Glutamatergic neuron (in vitro differentiated cells): ENCODE results near the gene EMILIN3. TPM values are rescaled to one million over a fixed set of nuclear protein-coding genes. Genes with fewer than 3 reads are reported as not detected.
A peak's percentile ranks its signal among the peaks of the same experiment; 100 is the strongest.

Source experiments
- DNase-seq: peaks from one replicate; pipeline ENCODE4 v3.0.0; 2022
- H3K27ac Mint-ChIP-seq: one replicate; pipeline ENCODE4 v1.8.0; 2020; ENCODE audit warnings: mild to moderate bottlenecking, mixed read lengths, inconsistent platforms; ENCODE audit not compliant: unreplicated experiment
- H3K27me3 Mint-ChIP-seq: one replicate; pipeline ENCODE4 v1.8.0; 2020; ENCODE audit warnings: mild to moderate bottlenecking, moderate library complexity, mixed read lengths, inconsistent platforms; ENCODE audit not compliant: unreplicated experiment
- H3K36me3 Mint-ChIP-seq: one replicate; pipeline ENCODE4 v1.8.0; 2020; ENCODE audit warnings: mild to moderate bottlenecking, mixed read lengths, inconsistent platforms; ENCODE audit not compliant: unreplicated experiment
- H3K4me1 Mint-ChIP-seq: one replicate; pipeline ENCODE4 v1.8.0; 2020; ENCODE audit warnings: mild to moderate bottlenecking, low read depth, mixed read lengths, inconsistent platforms; ENCODE audit not compliant: unreplicated experiment
- H3K4me3 Mint-ChIP-seq: one replicate; pipeline ENCODE4 v1.8.0; 2020; ENCODE audit warnings: mild to moderate bottlenecking, mixed read lengths, inconsistent platforms; ENCODE audit not compliant: unreplicated experiment
- H3K9me3 Mint-ChIP-seq: one replicate; pipeline ENCODE4 v1.8.0; 2020; ENCODE audit warnings: mild to moderate bottlenecking, moderate library complexity, mixed read lengths, inconsistent platforms; ENCODE audit not compliant: unreplicated experiment
- CTCF ChIP-seq: fragments of 200-600 bp; sonication (generic); IDR thresholded peaks from one replicate; pipeline ENCODE4 v1.5.0; 2021; ENCODE audit not compliant: partially characterized antibody, unreplicated experiment
- total RNA-seq: library from RNA; stranded (reverse); fragmentation: NEBNext Ultra II Directional; extraction: Animal tissue kit (Norgen Biotek cat#: 25700); gene quantifications from one replicate; pipeline ENCODE4 v1.2.1, GENCODE V29; 2021; ENCODE audit not compliant: unreplicated experiment

Gene EMILIN3
- total RNA-seq, 1 donor from 2014 or later: not detected

GRCh38 chr20:41352106-41352505 lies 14.5 kb downstream of the EMILIN3 start:
- peak; percentile 45 for TF ChIP-seq CTCF
- no peaks in the 10 kb centered on the region for H3K27me3 Mint-ChIP-seq
- H3K4me1 Mint-ChIP-seq: no peaks in the 10 kb centered on the region
- H3K27ac Mint-ChIP-seq: no peak overlapping the region
- no peaks in the 10 kb centered on the region for H3K9me3 Mint-ChIP-seq
- H3K4me3 Mint-ChIP-seq: no peak overlapping the region
- no peaks in the 10 kb centered on the region for H3K36me3 Mint-ChIP-seq
- no peak for DNase-seq

DNA sequence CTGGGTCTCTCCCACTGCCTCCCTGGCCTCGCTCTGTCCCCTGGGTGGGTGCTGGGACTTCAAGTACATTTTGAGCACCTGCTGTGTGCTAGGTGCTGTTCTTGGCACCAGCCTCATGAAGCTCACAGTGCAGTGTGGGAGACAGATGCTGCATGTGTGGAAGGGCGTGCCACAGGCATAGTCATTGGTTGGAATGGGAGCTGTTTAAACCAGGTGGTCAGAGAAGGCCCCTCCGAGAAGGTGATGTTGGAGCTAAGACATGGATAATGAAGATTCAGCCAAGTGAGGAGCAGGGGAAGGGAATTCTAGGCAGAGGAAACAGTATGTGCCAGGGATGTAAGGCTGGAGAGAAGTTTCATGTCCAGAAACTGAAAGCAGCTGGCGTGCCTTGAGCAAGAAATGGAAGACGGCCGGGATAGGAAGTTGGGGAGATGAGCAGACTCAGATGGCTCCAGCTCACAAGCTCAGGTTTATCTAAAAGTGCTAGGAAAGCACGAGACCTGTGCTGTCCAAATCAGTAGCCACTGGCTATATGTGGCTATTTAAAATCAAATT lies 16.1 kb downstream of the EMILIN3 start:
- no peak for DNase-seq
- Mint-ChIP-seq H3K4me3 (no peak overlapping the region), H3K27ac (no peak overlapping the region), H3K27me3 (no peaks in the 10 kb centered on the region), H3K9me3 (peaks cover 1% of the 10 kb centered on the region), H3K4me1 (no peaks in the 10 kb centered on the region), H3K36me3 (no peaks in the 10 kb centered on the region)
- TF ChIP-seq CTCF: no peak

GRCh38 chr20:41349943-41350342 lies 16.7 kb downstream of the EMILIN3 start:
- H3K9me3 Mint-ChIP-seq: peaks cover 1% of the 10 kb centered on the region
- H3K4me1 Mint-ChIP-seq: no peaks in the 10 kb centered on the region
- no peaks in the 10 kb centered on the region for H3K27me3 Mint-ChIP-seq
- H3K27ac Mint-ChIP-seq: no peak overlapping the region
- no peak for DNase-seq
- no peak for TF ChIP-seq CTCF
- no peak overlapping the region for H3K4me3 Mint-ChIP-seq
- H3K36me3 Mint-ChIP-seq: no peaks in the 10 kb centered on the region

GRCh38 chr20:41349266-41349665 lies 17.4 kb downstream of the EMILIN3 start:
- H3K4me3 Mint-ChIP-seq: no peak overlapping the region
- H3K27me3 Mint-ChIP-seq: no peaks in the 10 kb centered on the region
- H3K27ac Mint-ChIP-seq: no peak overlapping the region
- DNase-seq: no peak
- TF ChIP-seq CTCF: no peak
- no peaks in the 10 kb centered on the region for H3K36me3 Mint-ChIP-seq
- peaks cover 1% of the 10 kb centered on the region for H3K9me3 Mint-ChIP-seq
- H3K4me1 Mint-ChIP-seq: no peaks in the 10 kb centered on the region

DNA sequence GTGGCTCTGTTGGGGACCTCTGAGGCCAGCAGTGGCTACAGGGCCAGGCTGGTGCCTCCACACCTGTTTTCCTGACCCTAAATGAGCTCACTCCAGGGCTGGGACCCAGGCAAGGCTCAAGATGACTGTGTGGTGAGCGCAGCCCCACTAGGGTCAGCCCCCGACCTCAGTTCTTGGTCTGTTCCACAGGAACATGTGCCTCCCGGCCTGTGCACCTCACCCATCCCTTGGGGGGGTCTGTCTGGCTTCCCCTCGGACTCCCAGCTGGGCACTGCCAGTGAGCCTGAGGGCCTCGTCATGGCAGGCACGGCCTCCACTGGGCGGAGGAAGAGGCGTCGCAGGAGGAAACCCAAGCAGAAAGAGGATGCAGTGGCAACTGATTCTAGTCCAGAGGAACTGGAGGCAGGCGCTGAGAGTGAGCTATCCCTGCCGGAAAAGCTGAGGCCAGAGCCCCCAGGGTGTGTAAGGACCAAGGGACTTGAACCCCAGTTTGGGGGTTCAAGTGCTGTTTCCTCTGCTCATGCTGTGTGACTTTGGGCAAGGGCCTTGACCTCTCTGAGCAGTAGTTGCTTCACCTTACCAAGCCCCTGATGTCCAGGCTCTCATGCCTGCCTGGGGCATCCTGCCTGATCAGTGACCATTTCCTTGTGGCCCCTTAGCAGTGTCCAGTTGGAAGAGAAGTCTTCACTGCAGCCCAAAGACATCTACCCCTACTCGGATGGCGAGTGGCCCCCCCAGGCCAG lies 18.0 kb downstream of the EMILIN3 start:
- peaks cover 2% of the 10 kb centered on the region for H3K9me3 Mint-ChIP-seq
- TF ChIP-seq CTCF: no peak

More for the DNA sequence above, 18.0 kb downstream of the EMILIN3 start:
- no peaks in the 10 kb centered on the region for H3K4me1 Mint-ChIP-seq
- H3K4me3 Mint-ChIP-seq: no peak overlapping the region
- DNase-seq: no peak
- H3K36me3 Mint-ChIP-seq: no peaks in the 10 kb centered on the region
- no peaks in the 10 kb centered on the region for H3K27me3 Mint-ChIP-seq
- no peak overlapping the region for H3K27ac Mint-ChIP-seq
